ENCODE measurements around the gene HSBP1L1.

DNA sequence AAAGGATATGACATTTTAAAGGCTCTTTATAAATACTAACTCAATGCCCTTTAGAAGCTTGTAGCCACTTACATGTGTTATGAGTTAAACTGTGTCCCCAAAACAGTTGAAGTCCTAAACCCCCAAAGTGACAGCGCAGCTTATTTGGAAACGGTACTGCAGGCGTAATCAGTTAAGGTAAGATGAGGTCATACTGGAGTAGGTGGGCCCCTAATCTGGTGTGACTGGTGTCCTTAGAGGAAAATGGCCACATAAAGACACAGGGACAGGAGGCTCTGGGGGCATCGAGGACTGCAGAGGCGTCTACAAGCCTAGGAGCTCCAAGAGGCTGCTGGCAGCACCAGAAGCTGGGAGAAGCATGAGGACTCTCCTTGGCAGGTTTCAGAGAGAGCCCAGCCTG is 15.4 kb downstream of the HSBP1L1 start:
- TF ChIP-seq, protein P1, sequence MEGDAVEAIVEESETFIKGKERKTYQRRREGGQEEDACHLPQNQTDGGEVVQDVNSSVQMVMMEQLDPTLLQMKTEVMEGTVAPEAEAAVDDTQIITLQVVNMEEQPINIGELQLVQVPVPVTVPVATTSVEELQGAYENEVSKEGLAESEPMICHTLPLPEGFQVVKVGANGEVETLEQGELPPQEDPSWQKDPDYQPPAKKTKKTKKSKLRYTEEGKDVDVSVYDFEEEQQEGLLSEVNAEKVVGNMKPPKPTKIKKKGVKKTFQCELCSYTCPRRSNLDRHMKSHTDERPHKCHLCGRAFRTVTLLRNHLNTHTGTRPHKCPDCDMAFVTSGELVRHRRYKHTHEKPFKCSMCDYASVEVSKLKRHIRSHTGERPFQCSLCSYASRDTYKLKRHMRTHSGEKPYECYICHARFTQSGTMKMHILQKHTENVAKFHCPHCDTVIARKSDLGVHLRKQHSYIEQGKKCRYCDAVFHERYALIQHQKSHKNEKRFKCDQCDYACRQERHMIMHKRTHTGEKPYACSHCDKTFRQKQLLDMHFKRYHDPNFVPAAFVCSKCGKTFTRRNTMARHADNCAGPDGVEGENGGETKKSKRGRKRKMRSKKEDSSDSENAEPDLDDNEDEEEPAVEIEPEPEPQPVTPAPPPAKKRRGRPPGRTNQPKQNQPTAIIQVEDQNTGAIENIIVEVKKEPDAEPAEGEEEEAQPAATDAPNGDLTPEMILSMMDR (IDR thresholded peaks at IDR 0.05): no peak
- no peak for TF ChIP-seq POLR2A (IDR thresholded peaks at IDR 0.05)

All from thyroid gland (tissue), 4 donors.